Measurements from ENCODE around the gene TRPV6. TPM values are rescaled to one million over a fixed set of nuclear protein-coding genes. Genes with fewer than 3 reads are reported as not detected.

The TRPV6 gene
- total and polyA plus RNA-seq, 8 donors = 2.6 to 11.7 (median 7.7) TPM; not detected in 1

GRCh38 chr7:142857625-142858024, 27.9 kb downstream of the TRPV6 start:
- TF ChIP-seq, protein P1, sequence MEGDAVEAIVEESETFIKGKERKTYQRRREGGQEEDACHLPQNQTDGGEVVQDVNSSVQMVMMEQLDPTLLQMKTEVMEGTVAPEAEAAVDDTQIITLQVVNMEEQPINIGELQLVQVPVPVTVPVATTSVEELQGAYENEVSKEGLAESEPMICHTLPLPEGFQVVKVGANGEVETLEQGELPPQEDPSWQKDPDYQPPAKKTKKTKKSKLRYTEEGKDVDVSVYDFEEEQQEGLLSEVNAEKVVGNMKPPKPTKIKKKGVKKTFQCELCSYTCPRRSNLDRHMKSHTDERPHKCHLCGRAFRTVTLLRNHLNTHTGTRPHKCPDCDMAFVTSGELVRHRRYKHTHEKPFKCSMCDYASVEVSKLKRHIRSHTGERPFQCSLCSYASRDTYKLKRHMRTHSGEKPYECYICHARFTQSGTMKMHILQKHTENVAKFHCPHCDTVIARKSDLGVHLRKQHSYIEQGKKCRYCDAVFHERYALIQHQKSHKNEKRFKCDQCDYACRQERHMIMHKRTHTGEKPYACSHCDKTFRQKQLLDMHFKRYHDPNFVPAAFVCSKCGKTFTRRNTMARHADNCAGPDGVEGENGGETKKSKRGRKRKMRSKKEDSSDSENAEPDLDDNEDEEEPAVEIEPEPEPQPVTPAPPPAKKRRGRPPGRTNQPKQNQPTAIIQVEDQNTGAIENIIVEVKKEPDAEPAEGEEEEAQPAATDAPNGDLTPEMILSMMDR (IDR thresholded peaks at IDR 0.05) = no peak
- no peak for TF ChIP-seq POLR2AphosphoS5 (IDR thresholded peaks at IDR 0.05)
- no peak for TF ChIP-seq POLR2A (IDR thresholded peaks at IDR 0.05)
- no peak for TF ChIP-seq EP300 (IDR thresholded peaks at IDR 0.05)
- Histone ChIP-seq H3K27ac (no peak overlapping the region), H3K36me3 (peaks cover 0 to 8% (median 4%) of the 10 kb centered on the region in 4 donors), H3K4me1 (peaks cover 16 to 48% (median 33%) of the 10 kb centered on the region in 4 donors), H3K27me3 (no peaks in the 10 kb centered on the region), H3K9me3 (no peaks in the 10 kb centered on the region), H3K4me3 (no peak overlapping the region)
- WGBS, 5 donors = 76 to 84% (median 81%) methylated on average over 5 of the region's 5 CpGs
- no peak for DNase-seq
- intact Hi-C loops (cut with DNase I; ENCODE audit: low total_unique reads) = no loop called here

DNA sequence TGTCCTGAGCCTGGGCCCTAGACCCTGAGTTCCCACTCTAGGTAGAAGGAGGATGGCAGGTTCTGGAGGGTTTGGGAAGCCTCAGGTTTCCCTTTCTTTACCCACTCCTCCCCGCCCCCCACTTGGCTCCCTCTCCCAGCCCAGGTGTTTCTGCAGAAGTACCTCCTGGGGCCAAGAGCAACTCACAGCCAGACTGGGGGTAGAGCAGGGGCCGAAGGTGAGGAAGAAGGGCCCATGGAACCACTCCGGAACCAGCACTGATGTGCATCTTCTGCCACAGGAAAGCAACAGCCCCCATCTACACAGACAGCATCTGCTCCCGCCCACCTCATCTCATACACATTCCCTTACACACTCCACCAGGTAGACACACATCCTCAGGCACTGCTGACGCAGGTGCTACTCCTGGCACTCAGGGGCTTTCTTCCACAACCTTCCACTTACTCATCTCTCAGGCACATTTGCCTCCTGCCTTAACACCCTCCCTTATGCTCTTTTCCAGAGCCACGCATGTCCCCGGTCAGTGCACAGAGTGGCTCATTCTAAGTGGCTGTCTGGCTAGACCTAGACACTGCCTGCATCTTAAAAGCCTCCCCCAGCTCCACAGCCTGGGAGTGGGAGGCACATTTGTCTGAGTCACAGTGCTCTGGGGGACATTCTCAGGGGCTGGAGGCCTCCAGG, 28.8 kb downstream of the TRPV6 start:
- peaks cover 16 to 48% (median 33%) of the 10 kb centered on the region in 4 donors for H3K4me1 ChIP-seq
- no peak for DNase-seq
- H3K4me3 ChIP-seq = no peak overlapping the region
- no peak overlapping the region for H3K27ac ChIP-seq
- intact Hi-C loops (cut with DNase I; ENCODE audit: low total_unique reads) = no loop called here
- no peaks in the 10 kb centered on the region for H3K27me3 ChIP-seq
- WGBS, 5 donors = 69 to 86% (median 77%) methylated on average over 6 to 7 of the region's 7 CpGs
- TF ChIP-seq EP300 (IDR thresholded peaks at IDR 0.05) (no peak), POLR2AphosphoS5 (IDR thresholded peaks at IDR 0.05) (no peak), POLR2A (IDR thresholded peaks at IDR 0.05) (no peak)
- TF ChIP-seq, protein P1 (IDR thresholded peaks at IDR 0.05) = no peak
- no peaks in the 10 kb centered on the region for H3K36me3 ChIP-seq
- no peaks in the 10 kb centered on the region for H3K9me3 ChIP-seq

DNA sequence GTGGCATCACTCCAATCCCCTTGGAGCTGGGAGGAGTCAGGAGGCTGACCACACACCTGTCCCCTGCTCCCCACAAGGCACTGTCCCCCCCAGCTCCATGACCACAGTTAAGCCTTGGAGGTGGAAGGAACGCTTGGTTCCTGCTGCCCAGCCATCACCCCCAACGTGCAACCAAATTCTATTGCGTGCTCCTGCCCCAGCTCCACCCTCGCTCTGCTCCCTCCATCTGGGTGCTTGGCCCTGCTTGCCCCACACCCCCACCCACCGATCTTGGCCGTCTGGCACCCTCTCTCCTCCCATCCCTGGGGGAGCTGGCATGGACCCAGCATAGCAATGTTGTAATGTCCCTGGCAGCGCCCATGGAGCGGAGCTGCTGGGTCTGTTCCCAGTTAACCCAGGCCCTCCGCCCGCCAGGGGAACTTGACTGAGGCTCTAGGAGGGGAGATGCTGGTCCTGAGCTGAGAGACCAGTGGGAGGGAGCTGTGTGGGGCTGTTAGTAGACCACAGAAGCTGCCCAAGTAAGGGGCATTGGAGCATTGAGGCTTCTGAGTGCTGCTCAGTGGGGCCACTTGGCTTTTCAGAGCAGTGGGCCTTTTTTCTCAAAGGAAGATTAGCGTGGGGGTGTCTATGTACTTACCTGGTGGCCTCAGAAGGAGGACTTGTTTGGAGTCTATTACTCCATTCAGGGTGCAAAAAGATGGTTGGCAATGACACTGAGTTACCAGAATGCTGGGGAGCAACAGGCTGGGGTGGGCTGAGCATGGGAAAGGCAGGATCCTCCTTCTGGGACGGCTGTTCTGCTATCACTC, 29.6 kb downstream of the TRPV6 start:
- Histone ChIP-seq H3K36me3 (no peaks in the 10 kb centered on the region), H3K27me3 (no peaks in the 10 kb centered on the region), H3K4me1 (peaks cover 16 to 48% (median 33%) of the 10 kb centered on the region in 4 donors), H3K9me3 (no peaks in the 10 kb centered on the region), H3K4me3 (peak overlapping the region; percentile 64 to 77 (median 73)), H3K27ac (no peak overlapping the region)
- WGBS, 5 donors = 30 to 43% (median 37%) methylated on average over 12 of the region's 12 CpGs
- intact Hi-C loops (cut with DNase I; ENCODE audit: low total_unique reads) = no loop called here
- no peak for TF ChIP-seq POLR2AphosphoS5 (IDR thresholded peaks at IDR 0.05)
- TF ChIP-seq, protein P1 (IDR thresholded peaks at IDR 0.05) = no peak
- TF ChIP-seq EP300 (IDR thresholded peaks at IDR 0.05) = no peak
- TF ChIP-seq POLR2A (IDR thresholded peaks at IDR 0.05) = no peak
- peak; percentile 52 to 54 for DNase-seq

GRCh38 chr7:142855114-142855743, 30.3 kb downstream of the TRPV6 start:
- TF ChIP-seq POLR2AphosphoS5 (IDR thresholded peaks at IDR 0.05) (no peak), EP300 (IDR thresholded peaks at IDR 0.05) (no peak), POLR2A (IDR thresholded peaks at IDR 0.05) (no peak)
- TF ChIP-seq, protein P1 (IDR thresholded peaks at IDR 0.05) = no peak
- WGBS, 5 donors = 3 to 31% (median 5%) methylated on average over 6 to 43 of the region's 43 CpGs
- H3K36me3 ChIP-seq = no peaks in the 10 kb centered on the region
- intact Hi-C loops (cut with DNase I; ENCODE audit: low total_unique reads) = no loop called here
- no peaks in the 10 kb centered on the region for H3K9me3 ChIP-seq
- H3K4me3 ChIP-seq = peak overlapping the region; percentile 64 to 77 (median 73)
- H3K27ac ChIP-seq = peak overlapping the region in 3 of 5 donors; percentile 76 to 84 (median 84)
- no peak for DNase-seq
- H3K27me3 ChIP-seq = no peaks in the 10 kb centered on the region
- peaks cover 16 to 45% (median 33%) of the 10 kb centered on the region in 4 donors for H3K4me1 ChIP-seq
